HepG2 (cell line): ENCODE measurements around the gene GALNT15. TPM values are rescaled to one million over a fixed set of nuclear protein-coding genes. Genes with fewer than 3 reads are reported as not detected.

ENCODE experiments used
- CBFB ChIP-seq: sonication (generic); formaldehyde crosslinking; IDR thresholded peaks from 2 replicates; pipeline ENCODE4 v1.4.0; 2020; ENCODE audit warnings: missing genetic modification reagents
- CREBL2 ChIP-seq: sonication (generic); formaldehyde crosslinking; IDR thresholded peaks from 2 replicates; pipeline ENCODE4 v1.8.1; 2023; ENCODE audit warnings: missing genetic modification reagents, mild to moderate bottlenecking, borderline replicate concordance
- DNMT1 ChIP-seq: sonication (generic); formaldehyde crosslinking; IDR thresholded peaks from 2 replicates; pipeline ENCODE4 v1.5.1; 2020; ENCODE audit warnings: mild to moderate bottlenecking, missing genetic modification reagents
- EEA1 ChIP-seq: sonication (generic); formaldehyde crosslinking; IDR thresholded peaks from 2 replicates; pipeline ENCODE4 v1.5.1; 2020; ENCODE audit warnings: mild to moderate bottlenecking, missing genetic modification reagents, borderline replicate concordance
- PATZ1 ChIP-seq: sonication (generic); formaldehyde crosslinking; IDR thresholded peaks from 2 replicates; pipeline ENCODE4 v1.4.0; 2020; ENCODE audit warnings: missing genetic modification reagents
- POGZ ChIP-seq: sonication (generic); formaldehyde crosslinking; IDR thresholded peaks from 2 replicates; pipeline ENCODE4 v1.4.0; 2020; ENCODE audit warnings: mild to moderate bottlenecking, missing genetic modification reagents
- RBM22 ChIP-seq: fragments of 200-400 bp; formaldehyde crosslinking; optimal IDR thresholded peaks from 2 replicates; pipeline ENCODE3; 2017; ENCODE audit warnings: mild to moderate bottlenecking, low read length, moderate library complexity
- SETDB1 ChIP-seq: sonication (generic); formaldehyde crosslinking; IDR thresholded peaks from 2 replicates; pipeline ENCODE4 v1.5.1; 2020; ENCODE audit warnings: missing genetic modification reagents, mild to moderate bottlenecking, borderline replicate concordance
- SMYD3 ChIP-seq: sonication (generic); formaldehyde crosslinking; IDR thresholded peaks from 2 replicates; pipeline ENCODE4 v1.8.1; 2023; ENCODE audit warnings: mild to moderate bottlenecking, missing genetic modification reagents
- TBX2 ChIP-seq: sonication (generic); formaldehyde crosslinking; IDR thresholded peaks from 2 replicates; pipeline ENCODE4 v1.5.0; 2020; ENCODE audit warnings: missing genetic modification reagents, mild to moderate bottlenecking, borderline replicate concordance
- THAP11 ChIP-seq: IDR thresholded peaks from 2 replicates; pipeline ENCODE4 v1.6.1; 2016; ENCODE audit warnings: missing biosample characterization, missing genetic modification reagents
- ZNF253 ChIP-seq: sonication (generic); formaldehyde crosslinking; IDR thresholded peaks from 2 replicates; pipeline ENCODE4 v1.8.0; 2022; ENCODE audit warnings: mild to moderate bottlenecking, missing genetic modification reagents, borderline replicate concordance
- ZNF407 ChIP-seq: sonication (generic); formaldehyde crosslinking; IDR thresholded peaks from one replicate; pipeline ENCODE4 v1.5.1; 2020; ENCODE audit warnings: mild to moderate bottlenecking, missing genetic modification reagents; ENCODE audit errors: not compliant biosample characterization
- ZNF510 ChIP-seq: sonication (generic); formaldehyde crosslinking; IDR thresholded peaks from 2 replicates; pipeline ENCODE4 v1.4.0; 2020; ENCODE audit warnings: low read depth, mild to moderate bottlenecking, missing genetic modification reagents
- ZNF720 ChIP-seq: sonication (generic); formaldehyde crosslinking; IDR thresholded peaks from 2 replicates; pipeline ENCODE4 v1.4.0; 2020; ENCODE audit warnings: missing genetic modification reagents
- polyA plus RNA-seq, 8 experiments: library from polyadenylated mRNA; depleted of rRNA in 3 of 8; stranded (reverse) in 7 of 8; unstranded in 1 of 8; fragments of >200 nt; fragmentation: Illumina TruSeq in 4 of 8; extraction: Trizol in 4 of 8; gene quantifications; 2 replicates each; pipeline versions ENCODE4 v1.2.1 to v1.2.3, GENCODE V29; 2011 to 2016; ENCODE audit warnings: low read depth in 4 of 8, missing spikeins in 1 of 8, mixed read lengths in 1 of 8; ENCODE audit not compliant: insufficient read depth in 1 of 8
- total RNA-seq, 5 experiments: library from RNA; depleted of rRNA; stranded (reverse); fragments of >200 nt; fragmentation: Illumina TruSeq; extraction: Trizol; gene quantifications; 2 replicates each; pipeline ENCODE4 v1.2.3, GENCODE V29; 2016; ENCODE audit warnings: low read depth in 1 of 5
- TF ChIP-seq, protein P1 (sequence below): IDR thresholded peaks from 2 replicates; pipeline ENCODE4 v1.6.1; 2016; ENCODE audit warnings: low read depth

The GALNT15 gene
- total and polyA plus RNA-seq, 2 of the 13 experiments (the other 11 are each of a cell fraction or from before 2014, with no cell fraction given), result 0.02 to 0.04 TPM

DNA sequence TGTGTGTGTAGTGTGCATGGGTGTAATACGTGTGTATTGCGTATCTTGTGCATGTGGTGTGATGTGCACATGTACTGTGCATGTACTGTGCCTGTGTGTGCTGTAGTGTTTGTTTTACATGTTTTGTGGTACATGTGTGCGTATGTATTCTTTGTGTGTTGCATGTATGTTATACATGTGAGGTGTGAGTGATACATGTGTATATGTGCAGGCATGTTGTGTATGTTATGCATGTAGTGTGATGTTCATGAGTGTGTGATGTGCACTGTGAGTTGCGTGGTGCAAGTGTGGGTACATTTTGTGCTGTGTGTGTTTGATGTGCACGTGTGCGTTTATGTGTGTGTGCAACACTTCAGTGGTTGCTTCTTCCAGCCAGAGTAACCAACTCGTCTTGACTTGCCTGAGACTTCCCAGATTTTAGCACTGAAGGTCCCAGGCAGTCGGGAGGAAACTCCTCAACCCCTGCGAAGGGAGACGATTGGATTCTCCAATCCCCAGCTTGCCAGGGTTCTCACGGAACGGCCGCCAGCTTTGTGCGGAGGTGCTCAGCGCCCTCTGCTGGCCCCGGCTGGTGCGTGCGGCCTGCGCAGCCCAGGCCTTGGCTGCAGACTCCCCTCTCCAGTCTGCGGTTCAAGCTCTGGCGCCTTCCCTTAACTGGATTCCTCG lies 3.6 kb downstream of the GALNT15 start (continued):
- TF ChIP-seq EEA1 (CRISPR knock-in tag), result no peak
- TF ChIP-seq CREBL2 (CRISPR knock-in tag), result no peak
- TF ChIP-seq CBFB, result no peak
- no peak for TF ChIP-seq ZNF253 (CRISPR knock-in tag)
- TF ChIP-seq PATZ1 (CRISPR knock-in tag), result no peak
- TF ChIP-seq, protein P1, sequence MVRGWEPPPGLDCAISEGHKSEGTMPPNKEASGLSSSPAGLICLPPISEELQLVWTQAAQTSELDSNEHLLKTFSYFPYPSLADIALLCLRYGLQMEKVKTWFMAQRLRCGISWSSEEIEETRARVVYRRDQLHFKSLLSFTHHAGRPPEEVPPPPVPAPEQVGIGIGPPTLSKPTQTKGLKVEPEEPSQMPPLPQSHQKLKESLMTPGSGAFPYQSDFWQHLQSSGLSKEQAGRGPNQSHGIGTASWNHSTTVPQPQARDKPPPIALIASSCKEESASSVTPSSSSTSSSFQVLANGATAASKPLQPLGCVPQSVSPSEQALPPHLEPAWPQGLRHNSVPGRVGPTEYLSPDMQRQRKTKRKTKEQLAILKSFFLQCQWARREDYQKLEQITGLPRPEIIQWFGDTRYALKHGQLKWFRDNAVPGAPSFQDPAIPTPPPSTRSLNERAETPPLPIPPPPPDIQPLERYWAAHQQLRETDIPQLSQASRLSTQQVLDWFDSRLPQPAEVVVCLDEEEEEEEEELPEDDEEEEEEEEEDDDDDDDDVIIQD (CRISPR knock-in tag), result no peak
- no peak for TF ChIP-seq RBM22
- no peak for TF ChIP-seq SETDB1 (CRISPR knock-in tag)
- TF ChIP-seq ZNF720 (CRISPR knock-in tag), result no peak
- no peak for TF ChIP-seq DNMT1 (CRISPR knock-in tag)
- TF ChIP-seq SMYD3, result no peak
- no peak for TF ChIP-seq POGZ (CRISPR knock-in tag)
- TF ChIP-seq ZNF407 (CRISPR knock-in tag), result no peak
- TF ChIP-seq ZNF510, result no peak
- no peak for TF ChIP-seq TBX2 (CRISPR knock-in tag)
- peak; percentile 38; the same call in 1 of the 2 replicates for TF ChIP-seq THAP11 (CRISPR knock-in tag)
